Tibial nerve (tissue), 3 donors: ENCODE data around the gene BCL2L11.

Experiments used
- CTCF ChIP-seq, 5 experiments: fragments of 200-600 bp in 3 of 5; fragments of 450-650 bp in 2 of 5; sonication (generic) in 3 of 5; IDR thresholded peaks; one replicate each; pipeline ENCODE4 v1.5.1; 2016 to 2019; ENCODE audit warnings: antibody characterized with exemption in 5 of 5, mild to moderate bottlenecking in 3 of 5, moderate library complexity in 2 of 5
- POLR2A ChIP-seq, 2 donors: fragments of 450-650 bp; IDR thresholded peaks; one replicate each; pipeline ENCODE4 v1.6.1; 2017; ENCODE audit warnings: antibody characterized with exemption in 2 of 2, mild to moderate bottlenecking in 2 of 2, moderate library complexity in 2 of 2

GRCh38 chr2:111162718-111163331, 42.1 kb downstream of the BCL2L11 start:
- TF ChIP-seq POLR2A (IDR thresholded peaks at IDR 0.05) (no peak), CTCF (IDR thresholded peaks at IDR 0.05) (no peak)
